ENCODE results near the gene SS18L1.

SS18L1 gene

GRCh38 chr20:62158088-62158400, 14.5 kb downstream of the SS18L1 start:
- DNase-seq = no peak

- DNase-seq = no peak
Measured at GRCh38 chr20:62158541-62158940, 15.0 kb downstream of the SS18L1 start.

GRCh38 chr20:62159052-62159451, 15.5 kb downstream of the SS18L1 start:
- no peak for DNase-seq

GRCh38 chr20:62159839-62160238, 16.3 kb downstream of the SS18L1 start:
- DNase-seq = peak; percentile 14

- DNase-seq = no peak
Measured at GRCh38 chr20:62160253-62160652, 16.7 kb downstream of the SS18L1 start.

GRCh38 chr20:62160876-62161275, 17.3 kb downstream of the SS18L1 start:
- DNase-seq = no peak

GRCh38 chr20:62161347-62161746, 17.8 kb downstream of the SS18L1 start:
- DNase-seq = no peak

GRCh38 chr20:62162765-62163484, 19.4 kb downstream of the SS18L1 start:
- DNase-seq = no peak

- DNase-seq = no peak
Measured at GRCh38 chr20:62163485-62163865, 19.9 kb downstream of the SS18L1 start.

- no peak for DNase-seq
Measured at GRCh38 chr20:62163986-62164762, 20.6 kb downstream of the SS18L1 start.

GRCh38 chr20:62164879-62165761, 21.6 kb downstream of the SS18L1 start:
- no peak for DNase-seq

- no peak for DNase-seq
Measured at GRCh38 chr20:62165762-62166399, 22.3 kb downstream of the SS18L1 start.

- DNase-seq = no peak
Measured at GRCh38 chr20:62167474-62167873, 23.9 kb downstream of the SS18L1 start.

GRCh38 chr20:62168061-62168460, 24.5 kb downstream of the SS18L1 start:
- no peak for DNase-seq

GRCh38 chr20:62168890-62169435, 25.4 kb downstream of the SS18L1 start:
- DNase-seq = no peak

- DNase-seq = no peak
Measured at GRCh38 chr20:62170536-62170935, 27.0 kb downstream of the SS18L1 start.

- DNase-seq = no peak
Measured at GRCh38 chr20:62171245-62171644, 27.7 kb downstream of the SS18L1 start.

- no peak for DNase-seq
Measured at GRCh38 chr20:62172666-62173065, 29.1 kb downstream of the SS18L1 start.

- DNase-seq = no peak
Measured at GRCh38 chr20:62174021-62174804, 30.6 kb downstream of the SS18L1 start.

GRCh38 chr20:62174870-62175624, 31.5 kb downstream of the SS18L1 start:
- no peak for DNase-seq

- DNase-seq = no peak
Measured at GRCh38 chr20:62175711-62176110, 32.1 kb downstream of the SS18L1 start.
